RWPE2 (cell line): ENCODE results near the gene POU2AF2.
A peak's percentile ranks its signal among the peaks of the same experiment; 100 is the strongest.

Experiments
- ATAC-seq: fragments of 200-7000 bp; cut with Tn5 transposase; 3 replicates; pipeline ENCODE4 v1.9.1; 2021; ENCODE audit warnings: low read depth
- DNase-seq: peaks from one replicate; pipeline ENCODE4 v3.0.0-alpha.2; 2020; ENCODE audit warnings: low spot score
- H3K27ac ChIP-seq: fragments of 450-650 bp; 2 replicates; pipeline ENCODE4 v1.5.1; 2017; ENCODE audit warnings: mild to moderate bottlenecking; ENCODE audit not compliant: poor library complexity, severe bottlenecking
- H3K27me3 ChIP-seq: fragments of 250-450 bp; sonication (Bioruptor Pico); 2 replicates; pipeline ENCODE4 v1.5.1; 2021; ENCODE audit warnings: mild to moderate bottlenecking, moderate library complexity; ENCODE audit not compliant: insufficient read depth, poor library complexity, severe bottlenecking
- H3K36me3 ChIP-seq: fragments of 250-450 bp; sonication (Bioruptor Pico); 2 replicates; pipeline ENCODE4 v1.5.1; 2020; ENCODE audit warnings: low read depth, mild to moderate bottlenecking, moderate library complexity
- H3K4me1 ChIP-seq: fragments of 250-450 bp; sonication (Bioruptor Pico); 2 replicates; pipeline ENCODE4 v1.5.1; 2021; ENCODE audit warnings: mild to moderate bottlenecking, moderate library complexity; ENCODE audit not compliant: insufficient read depth, poor library complexity, severe bottlenecking
- H3K4me3 ChIP-seq: fragments of 250-450 bp; sonication (Bioruptor Pico); 2 replicates; pipeline ENCODE4 v1.5.1; 2021; ENCODE audit warnings: mild to moderate bottlenecking, moderate library complexity; ENCODE audit not compliant: severe bottlenecking
- H3K9me3 ChIP-seq: fragments of 250-450 bp; sonication (Bioruptor Pico); 2 replicates; pipeline ENCODE4 v1.5.1; 2021; ENCODE audit warnings: mild to moderate bottlenecking, moderate library complexity; ENCODE audit not compliant: severe bottlenecking
- CTCF ChIP-seq: fragments of 450-650 bp; IDR thresholded peaks from one replicate; pipeline ENCODE4 v1.5.1; 2017; ENCODE audit warnings: mild to moderate bottlenecking, moderate library complexity; ENCODE audit not compliant: poor library complexity, severe bottlenecking

The POU2AF2 gene

GRCh38 chr11:111329306-111330204 lies 84.0 kb downstream of the POU2AF2 start:
- no peak for ATAC-seq
- DNase-seq: no peak
- no peak for TF ChIP-seq CTCF

GRCh38 chr11:111330234-111330893 lies 84.8 kb downstream of the POU2AF2 start:
- Histone ChIP-seq H3K4me1 (no peaks in the 10 kb centered on the region), H3K9me3 (no peaks in the 10 kb centered on the region), H3K4me3 (no peak overlapping the region), H3K27me3 (no peaks in the 10 kb centered on the region), H3K27ac (no peak overlapping the region), H3K36me3 (no peaks in the 10 kb centered on the region)
- no peak for TF ChIP-seq CTCF
- DNase-seq (no peak), ATAC-seq (no peak; the same call in 2 of the 3 replicates)

More at GRCh38 chr11:111329306-111330204, 84.0 kb downstream of the POU2AF2 start:
- Histone ChIP-seq H3K27me3 (no peaks in the 10 kb centered on the region), H3K36me3 (no peaks in the 10 kb centered on the region), H3K9me3 (no peaks in the 10 kb centered on the region), H3K4me3 (no peak overlapping the region), H3K4me1 (no peaks in the 10 kb centered on the region), H3K27ac (no peak overlapping the region)

GRCh38 chr11:111331711-111332479 lies 86.4 kb downstream of the POU2AF2 start:
- Histone ChIP-seq H3K36me3 (no peaks in the 10 kb centered on the region), H3K4me3 (no peak overlapping the region), H3K9me3 (no peaks in the 10 kb centered on the region), H3K27ac (no peak overlapping the region), H3K4me1 (no peaks in the 10 kb centered on the region), H3K27me3 (no peaks in the 10 kb centered on the region)
- TF ChIP-seq CTCF: no peak
- 0 out of 3 replicates have a peak, but pooled peaks have one; percentile 44 for ATAC-seq
- DNase-seq: no peak

- H3K27me3 ChIP-seq: no peaks in the 10 kb centered on the region
- no peak overlapping the region for H3K27ac ChIP-seq
- no peaks in the 10 kb centered on the region for H3K4me1 ChIP-seq
- DNase-seq: no peak
- H3K9me3 ChIP-seq: no peaks in the 10 kb centered on the region
- H3K4me3 ChIP-seq: no peak overlapping the region
- no peak for TF ChIP-seq CTCF
- no peaks in the 10 kb centered on the region for H3K36me3 ChIP-seq
- ATAC-seq: no peak
These were observed 89.3 kb downstream of the POU2AF2 start for GRCh38 chr11:111334532-111335502.
